HEK293 (cell line): ENCODE results near the gene RASSF5.

Source experiments
- CTCF ChIP-seq: fragments of 450-650 bp; formaldehyde crosslinking; IDR thresholded peaks from 2 replicates; pipeline ENCODE4 v1.5.1; 2016; ENCODE audit warnings: missing biosample characterization, missing genetic modification characterization
- ELK4 ChIP-seq: IDR thresholded peaks from 2 replicates; pipeline ENCODE4 v1.6.1; 2011; ENCODE audit warnings: mild to moderate bottlenecking, low read depth, low read length, borderline replicate concordance
- MZF1 ChIP-seq: fragments of 450-650 bp; formaldehyde crosslinking; IDR thresholded peaks from 2 replicates; pipeline ENCODE4 v1.5.1; 2017; ENCODE audit warnings: missing biosample characterization, missing genetic modification characterization, borderline replicate concordance
- PATZ1 ChIP-seq: fragments of 450-650 bp; formaldehyde crosslinking; IDR thresholded peaks from 2 replicates; pipeline ENCODE4 v1.5.1; 2016; ENCODE audit warnings: missing biosample characterization, missing genetic modification characterization
- RBAK ChIP-seq: fragments of 450-650 bp; formaldehyde crosslinking; IDR thresholded peaks from 2 replicates; pipeline ENCODE4 v1.5.1; 2016; ENCODE audit warnings: missing biosample characterization, missing genetic modification characterization
- TCF7L2 ChIP-seq: IDR thresholded peaks from 2 replicates; pipeline ENCODE4 v1.6.1; 2011; ENCODE audit warnings: low read depth, mild to moderate bottlenecking, inconsistent platforms, low read length, moderate library complexity, borderline replicate concordance
- ZFP37 ChIP-seq: fragments of 450-650 bp; formaldehyde crosslinking; IDR thresholded peaks from 2 replicates; pipeline ENCODE4 v1.5.1; 2016; ENCODE audit warnings: missing biosample characterization, missing genetic modification characterization
- ZFP69B ChIP-seq: fragments of 450-650 bp; formaldehyde crosslinking; IDR thresholded peaks from 2 replicates; pipeline ENCODE4 v1.5.1; 2016; ENCODE audit warnings: missing biosample characterization, missing genetic modification characterization
- ZNF114 ChIP-seq: fragments of 450-650 bp; formaldehyde crosslinking; IDR thresholded peaks from 2 replicates; pipeline ENCODE4 v1.5.0; 2017; ENCODE audit warnings: missing biosample characterization, missing genetic modification characterization
- ZNF138 ChIP-seq: fragments of 450-650 bp; formaldehyde crosslinking; IDR thresholded peaks from 2 replicates; pipeline ENCODE4 v1.5.1; 2016; ENCODE audit warnings: missing biosample characterization, missing genetic modification characterization, borderline replicate concordance
- ZNF239 ChIP-seq: fragments of 450-650 bp; formaldehyde crosslinking; IDR thresholded peaks from 2 replicates; pipeline ENCODE4 v1.5.1; 2016; ENCODE audit warnings: missing biosample characterization, missing genetic modification characterization
- ZNF560 ChIP-seq: fragments of 450-650 bp; formaldehyde crosslinking; IDR thresholded peaks from 2 replicates; pipeline ENCODE4 v1.5.1; 2017; ENCODE audit warnings: missing biosample characterization, missing genetic modification characterization, borderline replicate concordance

GRCh38 chr1:206569556-206569955 is 62.2 kb downstream of the RASSF5 start:
- TF ChIP-seq TCF7L2: no peak
- no peak for TF ChIP-seq ELK4
- TF ChIP-seq ZNF239 (tag by site-specific recombination): no peak
- TF ChIP-seq CTCF (tag by site-specific recombination): no peak
- TF ChIP-seq ZFP37 (tag by site-specific recombination): no peak
- no peak for TF ChIP-seq ZNF560 (tag by site-specific recombination)
- no peak for TF ChIP-seq ZNF138
- TF ChIP-seq ZFP69B: no peak
- no peak for TF ChIP-seq PATZ1 (tag by site-specific recombination)
- TF ChIP-seq MZF1: no peak
- TF ChIP-seq RBAK (tag by site-specific recombination): no peak
- no peak for TF ChIP-seq ZNF114 (tag by site-specific recombination)
